DMS153 treated with DMSO at 0.1 percent for 48 hours (cell line): ENCODE results near the gene ST6GALNAC6.
A peak's percentile ranks its signal among the peaks of the same experiment; 100 is the strongest.
"Not testable (repeated sequence)": the region's sequence is repeated elsewhere in the genome, so short reads cannot be mapped to it uniquely, and the experiment has no call there.

ENCODE experiments used
- DNase-seq: peaks from one replicate; lab custom pipeline; 2025; ENCODE audit not compliant: unreplicated experiment; lab: John Stamatoyannopoulos, UW

Gene ST6GALNAC6

GRCh38 chr9:127876026-127876763 is 23.2 kb downstream of the ST6GALNAC6 start:
- DNase-seq = no peak

DNA sequence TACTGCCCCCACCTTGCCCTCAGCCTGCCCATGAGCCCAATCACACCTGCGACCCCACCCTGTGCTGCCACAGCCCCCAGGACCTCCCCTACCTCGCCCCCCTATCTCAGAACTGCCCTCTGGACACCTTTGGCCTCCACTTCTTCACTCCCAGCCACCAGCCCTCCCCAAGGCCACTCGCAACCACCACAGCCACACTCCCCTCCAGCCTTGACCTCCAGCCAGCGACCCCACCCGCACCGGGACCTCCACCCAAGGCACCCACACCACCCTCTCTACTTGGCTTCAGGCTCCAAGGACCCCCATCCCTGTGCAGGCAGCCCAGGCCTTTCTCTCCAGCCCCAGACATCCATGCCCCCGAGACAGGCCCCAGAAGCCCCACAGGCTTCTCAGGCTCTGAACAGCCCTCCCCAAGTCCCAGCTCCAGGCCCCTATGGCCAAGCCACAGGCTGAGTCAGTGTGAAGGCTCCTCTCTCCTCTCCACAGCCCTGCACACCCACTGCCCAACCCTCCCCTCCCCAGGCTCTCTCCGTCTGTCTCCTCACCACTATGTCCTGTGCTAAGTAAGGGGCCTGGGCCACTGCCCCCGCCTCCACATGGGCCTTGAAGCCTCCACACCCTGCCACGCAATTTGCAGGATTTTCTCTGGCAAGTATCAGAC is 24.0 kb downstream of the ST6GALNAC6 start:
- no peak for DNase-seq

GRCh38 chr9:127874301-127875221 is 24.8 kb downstream of the ST6GALNAC6 start:
- no peak for DNase-seq

DNA sequence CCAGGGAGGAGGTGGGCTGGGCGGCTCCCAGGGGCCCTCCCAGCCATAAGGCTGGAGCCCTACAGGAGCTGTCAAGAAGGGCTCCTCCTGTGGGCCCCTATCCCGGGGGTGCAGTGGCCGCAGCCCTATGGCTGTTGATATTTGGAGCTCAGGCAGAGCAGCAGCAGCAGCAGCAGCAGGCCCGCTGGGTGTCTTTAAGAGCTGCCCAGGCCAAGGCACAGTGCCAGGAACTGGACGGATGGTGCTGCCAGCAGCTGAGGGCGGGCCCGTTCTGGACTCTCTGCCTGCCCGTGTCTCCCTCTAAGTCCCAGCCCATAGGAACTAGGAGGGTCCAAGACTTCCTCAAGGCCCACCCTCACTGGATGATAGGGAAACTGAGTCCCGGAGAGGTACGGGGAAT is 25.5 kb downstream of the ST6GALNAC6 start:
- DNase-seq = no peak

DNA sequence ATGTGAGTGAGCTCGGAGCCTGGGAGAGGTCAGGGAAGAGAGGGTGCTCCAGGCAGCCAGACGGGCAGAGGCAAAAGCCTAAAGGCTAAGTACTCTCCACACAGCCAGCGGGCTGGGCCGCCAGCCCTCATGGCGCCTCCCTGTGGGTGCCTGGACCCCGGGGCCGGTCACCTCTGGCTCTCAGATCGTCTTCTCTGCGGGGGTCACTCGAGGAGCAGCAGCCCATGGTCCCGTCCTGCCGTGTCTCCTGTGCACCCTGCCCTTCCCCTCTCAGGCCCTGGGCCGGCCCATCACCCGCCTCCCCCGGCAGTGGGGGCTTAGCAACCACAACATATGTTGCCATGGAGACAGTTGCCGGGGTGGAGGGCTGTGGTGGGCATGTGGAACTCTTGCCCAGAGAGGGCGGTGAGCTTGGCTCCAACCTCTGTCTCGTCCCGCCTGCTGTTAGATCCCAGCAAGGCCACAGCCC is 26.1 kb downstream of the ST6GALNAC6 start:
- DNase-seq = no peak

DNA sequence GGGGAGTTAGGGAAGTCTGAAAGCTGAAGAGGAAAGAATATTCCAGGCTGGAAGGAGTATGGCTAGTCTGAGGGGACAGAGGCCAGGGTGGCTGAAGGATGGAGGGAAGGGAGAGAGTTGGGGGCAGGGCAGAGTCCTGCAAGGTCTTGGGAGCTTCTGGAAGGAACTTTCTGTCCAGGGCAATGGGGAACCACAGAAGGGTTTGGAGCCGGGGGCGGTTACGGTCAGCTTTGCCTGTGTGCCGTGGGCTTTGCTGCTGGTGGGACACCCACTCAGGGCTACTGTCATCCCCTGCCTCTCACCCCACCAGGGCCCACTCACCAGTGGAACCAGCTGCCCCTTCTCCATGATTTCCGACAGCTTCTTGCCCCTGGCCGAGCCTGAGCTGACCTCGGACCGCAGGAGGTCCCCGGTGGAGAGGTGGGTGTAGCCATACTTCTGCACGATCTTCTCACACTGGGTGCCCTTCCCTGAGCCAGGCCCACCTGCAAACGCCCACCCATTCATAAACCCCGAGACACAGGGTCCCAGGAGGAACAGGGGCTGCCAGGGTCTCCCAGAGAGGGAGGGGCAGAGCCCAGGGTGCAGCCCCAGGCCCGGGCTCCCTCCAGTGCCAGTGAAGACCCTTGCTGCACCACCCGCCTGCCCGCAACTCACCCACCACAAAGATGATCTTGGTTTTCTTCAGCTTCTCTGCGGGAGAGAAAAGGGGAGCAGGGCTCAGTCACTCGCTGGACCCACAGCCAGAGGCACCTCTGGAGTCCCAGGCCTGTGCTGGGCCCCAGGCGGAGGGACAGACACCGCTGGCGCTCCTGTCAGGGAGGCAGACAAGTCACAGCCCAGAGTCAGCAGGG is 26.8 kb downstream of the ST6GALNAC6 start:
- no peak for DNase-seq

DNA sequence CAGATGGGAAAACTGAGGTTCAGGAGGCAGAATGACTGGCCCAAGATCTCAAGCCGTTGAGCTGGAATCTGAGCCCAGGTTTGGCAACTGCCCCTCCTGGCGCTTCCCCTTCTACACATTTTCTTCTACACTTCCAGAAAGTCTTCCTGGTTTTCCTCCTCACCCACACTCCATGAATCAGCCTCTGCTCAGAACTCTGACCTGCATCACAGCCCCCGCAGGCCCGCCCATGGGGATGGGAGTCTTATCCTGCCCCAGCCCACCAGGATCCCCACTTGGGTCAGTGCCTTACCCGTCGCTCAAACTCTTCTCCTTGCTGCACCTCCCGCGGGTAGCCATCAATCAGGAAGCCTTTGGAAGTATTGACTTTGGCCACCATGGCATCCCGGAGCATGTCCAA is 27.9 kb downstream of the ST6GALNAC6 start:
- DNase-seq = no peak

DNA sequence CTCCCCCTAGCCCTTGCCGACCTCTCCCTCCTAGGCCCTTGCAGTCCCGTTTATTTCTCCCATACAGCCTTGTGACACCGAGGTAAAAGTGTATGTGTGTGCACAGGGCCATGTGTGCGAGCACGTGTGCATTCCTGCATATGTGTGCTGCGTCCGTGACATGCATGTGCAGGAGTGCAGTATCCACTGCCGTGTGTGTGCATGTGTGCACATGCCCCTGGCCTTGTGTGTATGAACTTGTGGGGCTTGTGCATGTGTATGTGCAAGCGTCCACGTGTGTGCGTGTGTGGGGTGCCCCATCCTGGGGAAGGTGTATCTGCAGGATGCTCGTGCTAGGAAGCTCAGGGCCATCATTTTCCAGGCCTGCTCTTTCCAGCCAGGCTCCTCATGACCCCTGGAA is 28.5 kb downstream of the ST6GALNAC6 start:
- DNase-seq = no peak

GRCh38 chr9:127870153-127870491 is 29.3 kb downstream of the ST6GALNAC6 start:
- DNase-seq = not testable (repeated sequence)

DNA sequence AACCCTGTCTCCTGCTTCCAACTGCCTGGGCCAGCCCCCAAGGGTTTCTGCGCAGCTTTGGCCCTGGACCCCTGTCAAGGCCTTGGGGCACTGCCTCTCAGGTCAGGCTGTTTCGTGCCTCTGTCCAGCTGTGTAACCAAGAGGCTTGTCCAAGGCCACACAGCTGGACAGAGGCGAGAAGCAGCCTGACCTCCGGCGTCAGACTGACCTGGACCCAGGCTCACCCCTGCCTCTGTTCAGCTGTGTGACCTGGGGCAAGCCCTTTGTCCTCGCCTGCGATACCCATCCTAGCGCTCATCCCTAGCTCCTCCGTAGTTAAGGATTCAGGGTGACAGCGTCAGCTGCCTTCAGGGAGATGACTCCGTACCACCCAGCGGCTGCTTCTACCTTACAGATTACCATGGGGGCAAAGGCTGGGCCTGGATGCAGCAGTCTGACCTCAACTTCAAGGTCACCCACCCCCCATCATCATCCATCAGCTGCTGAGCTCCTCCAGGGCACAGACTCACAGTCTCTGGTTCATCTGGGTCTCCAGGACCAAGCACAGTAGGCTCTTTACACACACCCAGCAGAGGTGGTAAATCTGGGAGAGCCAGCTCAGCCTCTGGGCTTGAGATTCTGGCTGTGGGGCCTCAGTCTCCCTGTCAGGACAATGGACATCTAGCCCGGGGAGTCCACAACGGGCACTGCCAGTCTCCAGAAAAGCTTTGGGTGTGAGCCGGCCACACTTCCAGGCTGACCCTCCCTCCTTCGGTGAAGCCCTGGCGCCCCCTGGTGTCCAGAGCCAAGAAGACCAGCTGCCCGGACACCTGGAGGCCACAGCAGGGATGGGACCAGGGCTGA is 29.9 kb downstream of the ST6GALNAC6 start:
- DNase-seq = peak; percentile 51

DNA sequence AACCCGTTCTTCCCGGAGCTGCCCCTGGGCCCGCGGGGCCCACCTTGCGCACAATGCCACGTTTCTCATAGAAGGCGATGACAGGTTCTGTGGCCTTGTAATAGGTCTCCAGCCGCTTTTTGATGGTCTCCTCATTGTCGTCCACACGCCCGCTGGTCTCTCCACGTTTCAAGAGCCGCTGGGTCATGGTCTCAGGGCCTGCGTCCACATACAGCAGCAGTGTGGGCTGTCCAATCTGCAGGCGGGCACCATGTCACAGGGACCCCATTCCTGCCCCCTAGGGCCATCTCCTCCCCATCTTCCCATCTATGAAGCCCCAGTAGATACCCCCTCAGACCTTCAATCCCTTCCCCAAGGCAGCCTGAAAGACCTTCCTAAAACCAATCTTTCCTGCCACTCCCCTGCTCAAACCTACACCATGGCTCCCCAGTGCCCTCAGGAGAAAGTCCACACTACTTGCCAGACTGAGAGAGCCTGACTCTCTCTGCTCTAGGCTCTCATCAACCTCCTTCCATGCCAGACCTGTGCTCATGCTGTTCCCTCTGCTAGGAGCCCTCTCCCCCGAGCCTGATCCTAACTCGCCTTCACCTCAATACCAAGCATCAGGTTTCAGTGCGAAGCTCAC is 31.0 kb downstream of the ST6GALNAC6 start:
- DNase-seq = no peak

DNA sequence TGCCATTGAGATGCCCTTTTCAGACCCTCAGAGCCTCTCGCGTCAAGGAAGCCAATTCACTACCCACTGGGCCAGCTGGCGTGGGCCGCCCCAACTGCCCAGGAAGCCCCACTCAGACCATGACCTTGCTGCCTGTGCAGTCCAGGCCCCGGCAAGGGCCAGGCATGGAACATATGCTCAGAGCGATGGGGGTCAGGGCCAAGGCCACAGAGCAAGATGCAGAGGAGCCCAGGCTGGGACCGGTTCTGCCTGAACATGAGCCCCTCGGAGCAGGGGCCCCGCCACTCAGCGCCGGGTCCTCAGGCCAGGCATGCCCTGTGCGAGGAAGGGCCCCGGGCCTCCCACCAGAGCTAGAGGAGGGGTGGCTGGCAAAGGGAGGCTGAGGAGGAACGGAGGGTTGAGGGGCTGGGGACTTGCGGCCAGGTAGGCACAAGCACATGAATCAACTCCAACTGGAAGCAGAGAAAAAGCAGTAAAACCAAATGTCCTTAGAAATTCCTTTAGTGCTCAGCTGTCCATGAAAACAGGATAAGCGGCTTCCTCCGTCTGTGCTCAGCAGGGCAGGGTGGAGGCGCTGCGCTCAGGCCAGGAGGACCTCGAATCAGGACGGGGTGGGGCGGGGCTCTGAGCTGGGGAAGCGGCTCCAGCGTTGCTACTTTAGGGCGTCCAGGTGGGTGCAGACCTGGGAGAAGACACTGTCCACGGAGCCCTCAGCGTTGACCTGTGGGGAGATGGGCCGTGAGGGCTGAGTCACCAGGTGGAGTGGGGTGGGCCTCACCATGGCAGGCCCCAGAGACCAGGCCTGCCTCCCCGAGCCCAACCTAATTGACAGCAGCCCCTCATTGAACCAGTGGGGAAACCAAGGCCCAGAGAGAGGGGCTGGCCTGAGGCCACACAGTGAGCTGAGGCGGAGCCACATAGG is 31.8 kb downstream of the ST6GALNAC6 start:
- DNase-seq = no peak

DNA sequence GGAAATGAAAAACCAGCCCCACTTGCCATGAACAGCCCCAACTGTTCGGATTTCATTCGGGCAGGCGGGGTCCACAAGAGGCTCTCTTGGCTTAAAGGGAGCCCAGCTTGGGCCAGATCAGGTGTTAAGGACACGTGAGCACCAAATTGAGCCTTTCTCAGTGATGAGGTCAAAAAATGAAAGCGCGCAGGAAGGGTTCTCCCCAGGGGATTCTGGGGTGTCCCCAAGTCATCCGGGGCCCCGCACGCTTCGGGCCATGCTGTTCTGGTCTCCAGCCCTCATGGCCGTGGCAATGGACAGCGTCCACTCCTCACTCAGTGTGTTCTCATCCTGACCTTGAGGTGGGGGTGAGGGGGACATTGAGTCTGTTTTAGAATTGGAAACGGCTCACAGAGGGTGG is 32.9 kb downstream of the ST6GALNAC6 start:
- DNase-seq = no peak

- no peak for DNase-seq
These were observed 33.5 kb downstream of the ST6GALNAC6 start for GRCh38 chr9:127865645-127866464.

GRCh38 chr9:127863191-127863621 is 36.2 kb downstream of the ST6GALNAC6 start:
- DNase-seq = no peak

DNA sequence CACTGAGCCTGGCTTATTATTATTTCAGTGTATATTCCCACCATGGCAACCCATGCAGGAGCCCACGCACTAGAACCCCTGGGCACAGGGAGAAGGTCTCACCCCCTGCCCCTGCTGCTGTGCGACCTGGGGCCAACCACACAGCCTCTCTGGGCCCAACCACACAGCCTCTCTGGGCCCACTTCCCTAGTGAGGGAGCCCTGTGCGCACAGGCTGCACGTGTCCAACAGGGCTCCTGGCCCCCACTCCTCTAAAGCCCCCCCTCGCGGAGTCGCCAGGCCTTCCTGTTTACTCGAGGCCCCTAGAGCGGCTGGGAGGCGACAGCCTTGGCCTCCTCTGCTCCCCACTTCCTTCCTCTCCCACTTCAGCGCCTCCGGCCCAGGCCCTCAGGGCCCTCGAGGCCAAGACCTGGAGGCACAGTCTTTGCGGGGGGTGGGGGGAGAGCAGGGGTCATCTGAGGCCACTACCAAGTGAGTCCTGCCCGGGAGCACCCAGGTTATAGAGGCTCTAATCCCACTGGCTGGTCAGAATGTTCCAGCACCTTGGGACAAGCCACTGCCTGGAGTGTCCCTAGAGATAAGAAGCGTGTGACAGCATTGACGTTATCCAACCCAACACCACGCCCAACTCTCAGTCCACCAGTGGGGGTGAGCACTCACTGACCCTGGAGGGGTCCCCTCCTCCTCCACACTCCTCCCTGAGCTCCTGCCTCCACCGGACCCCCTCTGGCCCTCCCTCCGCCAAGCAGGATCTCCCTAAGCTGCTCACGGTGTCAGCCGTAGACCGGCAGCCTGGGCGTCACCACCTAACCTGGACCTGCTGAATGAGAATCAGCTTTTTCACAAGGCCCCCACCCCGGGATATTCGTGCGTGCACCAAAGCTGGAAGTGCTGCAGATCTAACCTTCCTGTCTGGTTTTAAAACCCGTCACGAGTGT is 37.1 kb downstream of the ST6GALNAC6 start:
- no peak for DNase-seq
